NOMO-1 (cell line): ENCODE results near the gene FCGR2B.
"Not testable (repeated sequence)": the region's sequence is repeated elsewhere in the genome, so short reads cannot be mapped to it uniquely, and the experiment has no call there.

Experiments used
- DNase-seq, 2 experiments: peaks; one replicate each; lab custom pipeline; 2025; ENCODE audit not compliant: unreplicated experiment in 2 of 2; lab: John Stamatoyannopoulos, UW

Gene FCGR2B

GRCh38 chr1:161702250-161702649 is 39.3 kb downstream of the FCGR2B start:
- DNase-seq: no peak

GRCh38 chr1:161705537-161705936 is 42.6 kb downstream of the FCGR2B start:
- DNase-seq: no peak

- no peak for DNase-seq
Observed at GRCh38 chr1:161706113-161706481, 43.2 kb downstream of the FCGR2B start.

- peak; percentile 62 to 84 for DNase-seq
Observed at GRCh38 chr1:161706482-161707347, 43.8 kb downstream of the FCGR2B start, which contains the start of gene FCRLA. Gene FCRLA (plus strand): TSS chr1:161707229. CDS start chr1:161707265, 36 bp downstream.

- no peak for DNase-seq
Observed at GRCh38 chr1:161707503-161707902, 44.6 kb downstream of the FCGR2B start.

GRCh38 chr1:161709373-161709772 is 46.4 kb downstream of the FCGR2B start:
- DNase-seq: no peak

- no peak for DNase-seq
Observed at GRCh38 chr1:161710560-161710959, 47.6 kb downstream of the FCGR2B start.

GRCh38 chr1:161718559-161719324 is 55.8 kb downstream of the FCGR2B start:
- DNase-seq: peak; percentile 30 to 82

GRCh38 chr1:161719325-161719611 is 56.3 kb downstream of the FCGR2B start:
- no peak for DNase-seq

- no peak for DNase-seq
Observed at GRCh38 chr1:161720422-161720821, 57.5 kb downstream of the FCGR2B start.

GRCh38 chr1:161720956-161721737 is 58.2 kb downstream of the FCGR2B start, which contains the start of gene FCRLB:
Gene FCRLB (plus strand): TSS chr1:161721544. CDS start chr1:161722673, 1,129 bp downstream.
- peak in 1 of 2 experiments; percentile 3 for DNase-seq

- peak; percentile 70 to 78 for DNase-seq
Observed at GRCh38 chr1:161721738-161722343, 58.9 kb downstream of the FCGR2B start.

- DNase-seq: no peak
Observed at GRCh38 chr1:161722406-161722805, 59.5 kb downstream of the FCGR2B start.

GRCh38 chr1:161723459-161724141 is 60.7 kb downstream of the FCGR2B start:
- DNase-seq: no peak

GRCh38 chr1:161725258-161725907 is 62.4 kb downstream of the FCGR2B start:
- not testable (repeated sequence) for DNase-seq

- DNase-seq: peak; percentile 56 to 58
Observed at GRCh38 chr1:161725908-161726472, 63.0 kb downstream of the FCGR2B start.

- peak; percentile 63 to 74 for DNase-seq
Observed at GRCh38 chr1:161726473-161727255, 63.7 kb downstream of the FCGR2B start.

GRCh38 chr1:161727256-161727924 is 64.4 kb downstream of the FCGR2B start:
- peak; percentile 33 to 37 for DNase-seq
